ENCODE data around the gene CRYBG1.

DNA sequence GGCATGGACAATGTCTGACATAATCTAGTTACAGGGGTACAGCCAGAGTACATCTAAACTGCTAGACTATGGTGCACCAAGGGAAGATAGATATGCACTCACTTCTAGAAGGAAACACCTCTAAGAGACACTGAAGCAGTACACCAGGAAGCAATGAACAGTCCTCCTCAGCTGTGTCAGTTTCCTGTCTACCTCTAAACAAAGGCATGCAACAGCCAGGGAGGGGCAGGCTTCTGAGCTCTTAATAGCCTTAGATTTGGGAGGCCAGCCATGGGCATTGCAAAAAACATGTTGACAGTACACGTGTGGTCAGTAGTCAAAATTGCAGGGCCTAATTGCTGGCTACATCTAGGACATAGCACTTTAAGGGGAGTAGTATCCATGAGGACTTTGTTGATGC lies 21.4 kb downstream of the CRYBG1 start:
- TF ChIP-seq, protein P1, sequence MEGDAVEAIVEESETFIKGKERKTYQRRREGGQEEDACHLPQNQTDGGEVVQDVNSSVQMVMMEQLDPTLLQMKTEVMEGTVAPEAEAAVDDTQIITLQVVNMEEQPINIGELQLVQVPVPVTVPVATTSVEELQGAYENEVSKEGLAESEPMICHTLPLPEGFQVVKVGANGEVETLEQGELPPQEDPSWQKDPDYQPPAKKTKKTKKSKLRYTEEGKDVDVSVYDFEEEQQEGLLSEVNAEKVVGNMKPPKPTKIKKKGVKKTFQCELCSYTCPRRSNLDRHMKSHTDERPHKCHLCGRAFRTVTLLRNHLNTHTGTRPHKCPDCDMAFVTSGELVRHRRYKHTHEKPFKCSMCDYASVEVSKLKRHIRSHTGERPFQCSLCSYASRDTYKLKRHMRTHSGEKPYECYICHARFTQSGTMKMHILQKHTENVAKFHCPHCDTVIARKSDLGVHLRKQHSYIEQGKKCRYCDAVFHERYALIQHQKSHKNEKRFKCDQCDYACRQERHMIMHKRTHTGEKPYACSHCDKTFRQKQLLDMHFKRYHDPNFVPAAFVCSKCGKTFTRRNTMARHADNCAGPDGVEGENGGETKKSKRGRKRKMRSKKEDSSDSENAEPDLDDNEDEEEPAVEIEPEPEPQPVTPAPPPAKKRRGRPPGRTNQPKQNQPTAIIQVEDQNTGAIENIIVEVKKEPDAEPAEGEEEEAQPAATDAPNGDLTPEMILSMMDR (conservative IDR thresholded peaks at IDR 0.05), result no peak
- no peak for TF ChIP-seq ZFX (IDR thresholded peaks at IDR 0.05)
